A673 (cell line): ENCODE measurements around the gene CFL1. TPM values are rescaled to one million over a fixed set of nuclear protein-coding genes. Genes with fewer than 3 reads are reported as not detected.

ENCODE experiments used
- BruUV-seq: library from RNA; stranded (reverse); fragments of 400-500 nt; replicated peaks from 2 replicates; lab custom pipeline; 2021; lab: Mats Ljungman, UMichigan
- CTCF ChIA-PET: fragments of 300-600 bp; sonication (Branson Sonifier 250); formaldehyde crosslinking; loops from one replicate; lab custom pipeline; 2022; ENCODE audit warnings: antibody characterized with exemption; lab: Charles Lee
- POLR2A ChIA-PET: fragments of 300-600 bp; sonication (Branson Sonifier 250); formaldehyde crosslinking; loops from one replicate; lab custom pipeline; 2022; ENCODE audit warnings: antibody characterized with exemption; ENCODE audit not compliant: low non-redundant PET; lab: Charles Lee
- DNase-seq: peaks from one replicate; pipeline ENCODE4 v3.0.0-alpha.2; 2015; ENCODE audit warnings: low spot score
- H3K27ac ChIP-seq: fragments of 200-600 bp; sonication (generic); 2 replicates; pipeline ENCODE4 v1.5.1; 2016; ENCODE audit warnings: mixed run types, low read depth, mild to moderate bottlenecking, mixed read lengths, antibody characterized with exemption, low read length; ENCODE audit not compliant: poor library complexity, severe bottlenecking
- H3K27me3 ChIP-seq: fragments of 200-600 bp; sonication (generic); replicated peaks from 2 replicates; pipeline ENCODE4 v1.6.1; 2017; ENCODE audit warnings: mixed run types, low read depth, mild to moderate bottlenecking, mixed read lengths, antibody characterized with exemption, low read length; ENCODE audit not compliant: insufficient read depth, poor library complexity
- H3K36me3 ChIP-seq: fragments of 200-600 bp; sonication (generic); 2 replicates; pipeline ENCODE4 v1.6.1; 2016; ENCODE audit warnings: mixed run types, mild to moderate bottlenecking, mixed read lengths, antibody characterized with exemption, low read length; ENCODE audit not compliant: insufficient read depth, poor library complexity, severe bottlenecking
- H3K4me1 ChIP-seq: fragments of 200-600 bp; sonication (generic); 2 replicates; pipeline ENCODE4 v1.6.1; 2017; ENCODE audit warnings: mixed run types, mild to moderate bottlenecking, mixed read lengths, antibody characterized with exemption, low read length; ENCODE audit not compliant: insufficient read depth, poor library complexity, severe bottlenecking
- H3K4me3 ChIP-seq: fragments of 200-600 bp; sonication (generic); 2 replicates; pipeline ENCODE4 v1.5.1; 2016; ENCODE audit warnings: low read depth, mixed run types, mild to moderate bottlenecking, mixed read lengths, low read length; ENCODE audit not compliant: poor library complexity, severe bottlenecking
- H3K9me3 ChIP-seq: fragments of 200-600 bp; sonication (generic); 2 replicates; pipeline ENCODE4 v1.6.1; 2016; ENCODE audit warnings: mixed run types, low read depth, mild to moderate bottlenecking, mixed read lengths, antibody characterized with exemption, low read length; ENCODE audit not compliant: poor library complexity, severe bottlenecking
- EZH2 ChIP-seq: fragments of 200-600 bp; sonication (generic); IDR thresholded peaks from 2 replicates; pipeline ENCODE4 v1.6.1; 2017; ENCODE audit warnings: borderline replicate concordance, low read depth, mild to moderate bottlenecking, mixed read lengths, antibody characterized with exemption, low read length; ENCODE audit not compliant: poor library complexity, severe bottlenecking
- intact Hi-C: fragments of 100-400 bp; cut with micrococcal nuclease; formaldehyde crosslinking; loops from one replicate; pipeline ENCODE4 v1.10.0; 2022; ENCODE audit not compliant: unreplicated experiment
- total RNA-seq: library from RNA; stranded (reverse); gene quantifications from 2 replicates; pipeline ENCODE4 v1.2.3, GENCODE V29; 2021
- TF ChIP-seq, protein P1 (sequence below): fragments of 300-800, 200-600 bp; sonication (generic); conservative IDR thresholded peaks from 2 replicates; pipeline ENCODE4 v1.5.1; 2017; ENCODE audit warnings: low read depth, mild to moderate bottlenecking, antibody characterized with exemption, low read length, moderate library complexity, mixed read lengths

The CFL1 gene
- total RNA-seq, 1 experiment from 2014 or later = 1,649 TPM

DNA sequence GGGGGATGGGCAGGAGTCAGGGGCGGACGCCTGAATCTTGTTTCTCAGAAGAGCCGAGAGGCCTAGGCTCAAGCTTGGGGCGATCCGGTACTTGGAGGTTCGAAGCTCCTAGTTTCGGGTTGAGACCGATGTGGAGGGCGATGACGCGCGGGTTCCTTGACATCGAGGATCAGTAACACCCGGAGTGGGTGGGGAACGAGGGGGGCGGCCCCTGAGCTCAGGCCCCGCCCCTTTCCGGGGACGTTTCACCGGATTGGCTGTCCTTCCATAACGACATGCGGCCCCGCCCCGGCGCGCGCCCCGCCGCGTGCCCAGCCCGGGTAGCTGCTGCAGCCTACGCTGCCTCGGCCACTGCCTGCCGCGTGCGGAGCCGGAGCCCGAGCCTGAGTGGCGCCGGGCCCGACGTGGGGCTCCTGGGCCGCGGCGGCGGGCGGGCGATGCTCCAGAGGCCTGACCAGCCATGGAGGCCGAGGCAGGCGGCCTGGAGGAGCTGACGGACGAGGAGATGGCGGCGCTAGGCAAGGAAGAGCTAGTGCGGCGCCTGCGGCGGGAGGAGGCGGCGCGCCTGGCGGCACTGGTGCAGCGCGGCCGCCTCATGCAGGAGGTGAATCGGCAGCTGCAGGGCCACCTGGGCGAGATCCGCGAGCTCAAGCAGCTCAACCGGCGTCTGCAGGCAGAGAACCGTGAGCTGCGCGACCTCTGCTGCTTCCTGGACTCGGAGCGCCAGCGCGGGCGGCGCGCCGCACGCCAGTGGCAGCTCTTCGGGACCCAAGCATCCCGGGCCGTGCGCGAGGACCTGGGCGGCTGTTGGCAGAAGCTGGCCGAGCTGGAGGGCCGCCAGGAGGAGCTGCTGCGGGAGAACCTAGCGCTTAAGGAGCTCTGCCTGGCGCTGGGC lies 32.6 kb upstream of the CFL1 start, which contains the start of gene CCDC85B:
TSS of gene CCDC85B (plus strand) at position 350 of the 895 bp plus-strand sequence. CDS start at position 461, 111 bp downstream.
- DNase-seq = peak; percentile 98
- peak within 1 kb of the TSS; percentile 87 for H3K4me3 ChIP-seq
- ChIA-PET CTCF (interaction anchor here (0.6 to 2.4 kb wide), 9 partner anchors 8 to 185 kb away, joined by 3 to 22 read pairs (median 4); partner anchors contain the start of genes EFEMP2 and MUS81), POLR2A (interaction anchor here (2.2 kb wide), 1 partner anchor 31 kb away, joined by 6 read pairs; the partner anchor contains the start of gene MUS81)
- H3K27me3 ChIP-seq = no peaks in the 10 kb centered on the region
- peaks cover 16% of the 10 kb centered on the region for H3K36me3 ChIP-seq
- TF ChIP-seq, protein P1, sequence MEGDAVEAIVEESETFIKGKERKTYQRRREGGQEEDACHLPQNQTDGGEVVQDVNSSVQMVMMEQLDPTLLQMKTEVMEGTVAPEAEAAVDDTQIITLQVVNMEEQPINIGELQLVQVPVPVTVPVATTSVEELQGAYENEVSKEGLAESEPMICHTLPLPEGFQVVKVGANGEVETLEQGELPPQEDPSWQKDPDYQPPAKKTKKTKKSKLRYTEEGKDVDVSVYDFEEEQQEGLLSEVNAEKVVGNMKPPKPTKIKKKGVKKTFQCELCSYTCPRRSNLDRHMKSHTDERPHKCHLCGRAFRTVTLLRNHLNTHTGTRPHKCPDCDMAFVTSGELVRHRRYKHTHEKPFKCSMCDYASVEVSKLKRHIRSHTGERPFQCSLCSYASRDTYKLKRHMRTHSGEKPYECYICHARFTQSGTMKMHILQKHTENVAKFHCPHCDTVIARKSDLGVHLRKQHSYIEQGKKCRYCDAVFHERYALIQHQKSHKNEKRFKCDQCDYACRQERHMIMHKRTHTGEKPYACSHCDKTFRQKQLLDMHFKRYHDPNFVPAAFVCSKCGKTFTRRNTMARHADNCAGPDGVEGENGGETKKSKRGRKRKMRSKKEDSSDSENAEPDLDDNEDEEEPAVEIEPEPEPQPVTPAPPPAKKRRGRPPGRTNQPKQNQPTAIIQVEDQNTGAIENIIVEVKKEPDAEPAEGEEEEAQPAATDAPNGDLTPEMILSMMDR = peak; percentile 33; the same call in 1 of the 2 replicates
- no peak for TF ChIP-seq EZH2
- H3K27ac ChIP-seq = peak within 1 kb of the TSS; percentile 88
- no TSS peak for BruUV-seq
- H3K9me3 ChIP-seq = no peaks in the 10 kb centered on the region
- H3K4me1 ChIP-seq = peaks cover 45% of the 10 kb centered on the region
- intact Hi-C loops = no loop called here

DNA sequence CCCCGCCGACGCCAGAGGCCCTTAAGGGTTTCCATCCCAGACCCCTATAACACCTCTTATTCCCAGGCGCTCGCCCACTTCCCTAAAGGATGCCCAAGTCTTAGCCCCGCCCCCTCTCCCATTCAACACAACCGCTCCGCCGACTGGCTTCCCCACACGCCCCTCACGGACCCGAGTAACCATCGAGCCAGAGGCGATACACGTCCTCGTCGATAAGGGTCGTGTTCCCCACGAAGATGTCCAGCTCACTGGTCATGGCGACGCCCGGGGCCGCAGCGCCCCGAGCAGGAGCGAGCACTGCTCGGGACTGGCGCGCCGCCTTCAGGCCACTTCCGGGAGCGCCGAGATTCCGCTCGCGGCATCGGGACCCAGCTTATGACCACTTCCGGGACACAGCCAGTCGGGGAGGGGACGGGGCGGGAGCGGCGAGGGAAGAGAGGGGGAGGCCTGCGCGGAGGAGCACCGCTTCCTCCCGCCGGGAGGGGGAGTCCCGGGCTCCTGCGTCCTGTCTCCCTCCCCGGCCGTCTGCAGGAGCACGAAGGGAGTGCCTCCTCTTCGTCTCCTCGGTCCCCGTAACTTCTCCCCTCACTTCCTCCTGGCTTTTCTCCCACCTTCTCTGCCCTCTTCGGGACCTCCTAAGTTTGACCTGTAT lies 30.3 kb upstream of the CFL1 start, which contains the start of gene FIBP:
TSS of gene FIBP (minus strand) at position 309 of the 652 bp plus-strand sequence. CDS start at position 256, 53 bp downstream.
- peak; percentile 100 for DNase-seq
- peak within 1 kb of the TSS; percentile 85 for H3K27ac ChIP-seq
- TF ChIP-seq EZH2 = no peak
- TF ChIP-seq, protein P1 = peak; percentile 97
- POLR2A ChIA-PET = interaction anchor here (0.5 to 0.7 kb wide), 6 partner anchors 10 to 1456 kb away, joined by 3 to 11 read pairs (median 6); no protein-coding TSS in a partner anchor
- peak within 1 kb of the TSS; percentile 72 for H3K4me3 ChIP-seq
- peaks cover 39% of the 10 kb centered on the region for H3K4me1 ChIP-seq
- peaks cover 38% of the 10 kb centered on the region for H3K36me3 ChIP-seq
- intact Hi-C loops = loop anchor here (1.0 kb wide), 1 partner anchor 30 kb away; the partner anchor contains the start of gene CFL1
- no peaks in the 10 kb centered on the region for H3K9me3 ChIP-seq
- no peaks in the 10 kb centered on the region for H3K27me3 ChIP-seq
- BruUV-seq = no TSS peak
- CTCF ChIA-PET = interaction anchor here (0.5 to 2.4 kb wide), 39 partner anchors 10 to 1740 kb away, joined by 3 to 65 read pairs (median 5); partner anchors contain the start of genes DPF2, EFEMP2, FOSL1 and KAT5

DNA sequence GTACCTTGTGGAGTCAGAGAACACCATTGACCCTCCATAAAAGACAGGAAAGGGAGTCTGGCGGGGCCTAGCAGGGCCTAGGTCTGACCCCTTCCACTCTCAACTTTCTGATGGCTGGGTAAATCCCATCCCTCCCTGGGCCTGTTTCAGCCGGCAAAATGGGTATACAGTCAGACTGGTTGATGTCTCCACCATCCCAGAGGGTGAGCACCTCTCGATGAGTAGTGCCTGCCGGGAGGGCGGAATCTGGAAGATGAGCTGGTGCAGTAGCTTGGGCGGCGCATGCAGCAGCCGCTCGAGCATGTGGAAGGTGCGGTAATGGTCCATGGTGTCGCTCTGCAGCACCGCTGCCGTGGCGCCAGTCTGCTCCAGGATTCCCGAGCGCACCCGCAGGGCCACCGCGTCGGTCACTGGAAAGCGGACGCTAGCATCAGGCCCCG lies 29.8 kb upstream of the CFL1 start:
- CTCF ChIA-PET = interaction anchor here (0.5 to 2.4 kb wide), 36 partner anchors 9 to 1740 kb away, joined by 3 to 65 read pairs (median 6); partner anchors contain the start of genes DPF2, EFEMP2, FOSL1 and KAT5
- Histone ChIP-seq H3K27ac (peak overlapping the region; percentile 85), H3K27me3 (no peaks in the 10 kb centered on the region), H3K9me3 (no peaks in the 10 kb centered on the region), H3K36me3 (peaks cover 43% of the 10 kb centered on the region), H3K4me1 (peaks cover 33% of the 10 kb centered on the region), H3K4me3 (peak overlapping the region; percentile 72)
- BruUV-seq = TSS peak; percentile 49
- DNase-seq = no peak
- TF ChIP-seq, protein P1 = no peak
- TF ChIP-seq EZH2 = no peak
- intact Hi-C loops = loop anchor here (1.0 kb wide), 1 partner anchor 29 kb away; the partner anchor contains the start of gene CFL1
- POLR2A ChIA-PET = interaction anchor here (0.6 to 0.7 kb wide), 4 partner anchors 28 to 1456 kb away, joined by 5 to 11 read pairs (median 8); no protein-coding TSS in a partner anchor
